ENCODE data around the gene CAPG. TPM values are rescaled to one million over a fixed set of nuclear protein-coding genes. Genes with fewer than 3 reads are reported as not detected.
"Not testable (repeated sequence)": the region's sequence is repeated elsewhere in the genome, so short reads cannot be mapped to it uniquely, and the experiment has no call there.

The CAPG gene
- total and polyA plus RNA-seq, 7 donors: 20.9 to 230 (median 33.0) TPM

DNA sequence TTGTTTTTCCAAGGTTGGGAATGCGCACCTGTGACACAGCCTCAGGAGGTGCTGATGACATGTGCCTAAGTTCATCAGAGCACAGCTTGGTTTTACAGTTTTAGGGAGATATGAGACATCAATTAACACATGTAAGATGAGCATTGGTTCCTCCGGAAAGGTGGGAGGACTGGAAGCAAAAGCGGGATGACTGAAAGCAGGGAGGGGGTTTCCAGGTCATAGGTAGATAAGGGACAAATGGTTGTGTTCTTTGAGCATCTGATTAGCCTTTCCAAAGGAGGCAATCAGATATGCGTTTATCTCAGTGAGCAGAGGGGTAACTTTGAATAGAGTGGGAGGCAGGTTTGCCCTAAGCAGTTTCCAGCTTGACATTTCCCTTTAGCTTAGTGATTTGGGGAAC is 26.3 kb downstream of the CAPG start:
- no peaks in the 10 kb centered on the region for H3K4me1 ChIP-seq
- DNase-seq: no peak
- WGBS, 2 donors: 90 to 92% methylated on average over 4 of the region's 4 CpGs
- H3K27ac ChIP-seq: no peak overlapping the region
- H3K27me3 ChIP-seq: no peaks in the 10 kb centered on the region
- TF ChIP-seq POLR2AphosphoS5 (IDR thresholded peaks at IDR 0.05): no peak
- TF ChIP-seq, protein P1, sequence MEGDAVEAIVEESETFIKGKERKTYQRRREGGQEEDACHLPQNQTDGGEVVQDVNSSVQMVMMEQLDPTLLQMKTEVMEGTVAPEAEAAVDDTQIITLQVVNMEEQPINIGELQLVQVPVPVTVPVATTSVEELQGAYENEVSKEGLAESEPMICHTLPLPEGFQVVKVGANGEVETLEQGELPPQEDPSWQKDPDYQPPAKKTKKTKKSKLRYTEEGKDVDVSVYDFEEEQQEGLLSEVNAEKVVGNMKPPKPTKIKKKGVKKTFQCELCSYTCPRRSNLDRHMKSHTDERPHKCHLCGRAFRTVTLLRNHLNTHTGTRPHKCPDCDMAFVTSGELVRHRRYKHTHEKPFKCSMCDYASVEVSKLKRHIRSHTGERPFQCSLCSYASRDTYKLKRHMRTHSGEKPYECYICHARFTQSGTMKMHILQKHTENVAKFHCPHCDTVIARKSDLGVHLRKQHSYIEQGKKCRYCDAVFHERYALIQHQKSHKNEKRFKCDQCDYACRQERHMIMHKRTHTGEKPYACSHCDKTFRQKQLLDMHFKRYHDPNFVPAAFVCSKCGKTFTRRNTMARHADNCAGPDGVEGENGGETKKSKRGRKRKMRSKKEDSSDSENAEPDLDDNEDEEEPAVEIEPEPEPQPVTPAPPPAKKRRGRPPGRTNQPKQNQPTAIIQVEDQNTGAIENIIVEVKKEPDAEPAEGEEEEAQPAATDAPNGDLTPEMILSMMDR (IDR thresholded peaks at IDR 0.05): no peak
- no peak for TF ChIP-seq EP300 (IDR thresholded peaks at IDR 0.05)
- TF ChIP-seq POLR2A (IDR thresholded peaks at IDR 0.05): no peak
- no peak overlapping the region for H3K4me3 ChIP-seq
- intact Hi-C loops (cut with DNase I): no loop called here
- no peaks in the 10 kb centered on the region for H3K9me3 ChIP-seq
- H3K36me3 ChIP-seq: peaks cover 0 to 83% (median 10%) of the 10 kb centered on the region in 4 donors

DNA sequence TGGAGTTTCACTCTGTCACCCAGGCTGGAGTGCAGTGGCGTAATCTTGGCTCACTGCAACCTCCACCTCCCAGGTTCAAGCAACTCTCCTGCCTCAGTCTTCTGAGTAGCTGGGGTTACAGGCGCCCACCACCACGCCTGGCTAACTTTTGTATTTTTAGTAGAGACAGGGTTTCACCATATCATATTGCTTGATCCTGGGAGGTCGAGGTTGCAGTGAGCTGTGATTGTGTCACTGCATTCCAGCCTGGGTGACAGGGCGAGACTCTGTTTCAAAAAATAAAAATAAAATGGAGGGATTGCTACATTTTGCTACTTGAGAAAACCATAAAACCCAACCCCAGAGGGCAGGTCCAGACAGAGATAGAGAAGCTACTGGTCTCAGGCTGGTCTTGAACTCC is 27.0 kb downstream of the CAPG start:
- H3K4me3 ChIP-seq; intact Hi-C loops (cut with DNase I); H3K4me1 ChIP-seq; H3K27me3 ChIP-seq; H3K27ac ChIP-seq; DNase-seq; H3K9me3 ChIP-seq: not testable (repeated sequence)
- peaks cover 0 to 83% (median 13%) of the 10 kb centered on the region in 4 donors for H3K36me3 ChIP-seq
- WGBS, 2 donors: 92 to 95% methylated on average over 5 of the region's 5 CpGs

DNA sequence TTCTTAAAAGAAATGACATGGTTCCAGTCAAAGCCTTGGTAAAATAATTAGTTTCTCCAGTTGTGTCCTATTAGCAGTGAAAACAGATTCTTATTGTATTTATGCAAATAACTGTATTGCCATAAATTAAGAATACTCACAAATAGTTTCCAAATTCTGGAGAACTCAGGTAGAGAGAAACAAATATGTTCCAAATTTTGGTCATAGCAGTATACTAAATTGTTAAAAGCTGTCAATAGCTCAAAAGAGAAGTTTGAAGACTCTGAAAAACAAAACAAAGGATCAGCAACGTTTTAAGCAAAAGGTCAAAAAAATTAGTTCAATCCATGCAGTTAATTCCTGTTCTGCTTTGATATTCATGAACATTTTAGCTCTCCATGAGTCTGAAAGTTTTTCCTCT is 30.1 kb downstream of the CAPG start:
- H3K4me1 ChIP-seq: no peaks in the 10 kb centered on the region
- no peak for DNase-seq
- no peaks in the 10 kb centered on the region for H3K9me3 ChIP-seq
- TF ChIP-seq, protein P1 (IDR thresholded peaks at IDR 0.05): no peak
- TF ChIP-seq EP300 (IDR thresholded peaks at IDR 0.05) (no peak), POLR2AphosphoS5 (IDR thresholded peaks at IDR 0.05) (no peak), POLR2A (IDR thresholded peaks at IDR 0.05) (no peak)
- H3K36me3 ChIP-seq: peaks cover 0 to 78% (median 9%) of the 10 kb centered on the region in 4 donors
- H3K27ac ChIP-seq: no peak overlapping the region
- H3K4me3 ChIP-seq: no peak overlapping the region
- intact Hi-C loops (cut with DNase I): no loop called here
- WGBS, 2 donors: 85 to 88% methylated on average over 1 of the region's 1 CpG
- H3K27me3 ChIP-seq: no peaks in the 10 kb centered on the region

DNA sequence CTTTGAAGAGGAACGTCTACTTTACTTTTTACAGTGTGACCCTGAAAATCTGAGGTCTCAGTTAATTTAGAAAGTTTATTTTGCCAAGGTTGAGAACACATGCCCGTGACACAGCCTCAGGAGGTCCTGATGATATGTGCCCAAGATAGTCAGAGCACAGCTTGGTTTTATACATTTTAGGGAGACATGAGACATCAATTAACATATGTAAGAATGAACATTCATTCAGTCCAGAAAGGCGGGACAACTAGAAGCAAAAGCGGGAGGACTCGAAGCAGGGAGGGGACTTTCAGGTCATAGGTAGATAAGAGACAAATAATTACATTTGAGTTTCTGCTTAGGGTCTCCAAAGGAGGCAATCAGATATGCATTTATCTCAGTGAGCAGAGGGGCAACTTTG is 31.9 kb downstream of the CAPG start:
- no peak overlapping the region for H3K4me3 ChIP-seq
- H3K36me3 ChIP-seq: peaks cover 0 to 60% (median 9%) of the 10 kb centered on the region in 4 donors
- intact Hi-C loops (cut with DNase I): no loop called here
- DNase-seq: no peak
- no peaks in the 10 kb centered on the region for H3K4me1 ChIP-seq
- no peaks in the 10 kb centered on the region for H3K27me3 ChIP-seq
- no peak overlapping the region for H3K27ac ChIP-seq
- no peaks in the 10 kb centered on the region for H3K9me3 ChIP-seq
- 94 to 95% methylated on average over 5 of the region's 5 CpGs for WGBS, 2 donors
- TF ChIP-seq POLR2AphosphoS5 (IDR thresholded peaks at IDR 0.05) (no peak), EP300 (IDR thresholded peaks at IDR 0.05) (no peak), POLR2A (IDR thresholded peaks at IDR 0.05) (no peak)
- TF ChIP-seq, protein P1 (IDR thresholded peaks at IDR 0.05): no peak

DNA sequence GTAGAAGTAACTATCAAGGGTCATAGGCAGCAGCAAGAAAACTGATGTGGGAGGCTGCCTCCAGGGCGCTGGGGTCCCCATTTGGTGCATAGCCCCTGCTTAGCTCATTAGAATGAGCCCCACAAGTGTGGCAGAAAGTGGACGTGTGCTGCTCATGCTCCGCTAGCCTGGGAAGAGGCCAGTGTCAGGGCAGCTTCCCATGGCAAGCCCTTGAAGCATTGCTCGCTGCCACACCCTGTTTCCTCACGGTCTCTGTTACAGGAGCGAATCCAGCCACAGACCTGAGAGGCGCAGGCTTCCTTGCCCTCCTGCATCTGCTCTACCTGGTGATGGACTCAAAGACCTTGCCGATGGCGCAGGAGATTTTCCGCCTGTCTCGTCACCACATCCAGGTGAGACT is 33.1 kb downstream of the CAPG start:
- 94% methylated on average over 11 of the region's 11 CpGs for WGBS, 2 donors
- Histone ChIP-seq H3K27me3 (no peaks in the 10 kb centered on the region), H3K9me3 (no peaks in the 10 kb centered on the region), H3K4me1 (no peaks in the 10 kb centered on the region), H3K4me3 (no peak overlapping the region), H3K36me3 (peaks cover 0 to 58% (median 9%) of the 10 kb centered on the region in 4 donors), H3K27ac (no peak overlapping the region)
- DNase-seq: no peak
- intact Hi-C loops (cut with DNase I): no loop called here
- no peak for TF ChIP-seq POLR2AphosphoS5 (IDR thresholded peaks at IDR 0.05)
- TF ChIP-seq, protein P1 (IDR thresholded peaks at IDR 0.05): no peak
- TF ChIP-seq EP300 (IDR thresholded peaks at IDR 0.05): no peak
- TF ChIP-seq POLR2A (IDR thresholded peaks at IDR 0.05): no peak

Data from sigmoid colon (tissue), 7 donors.